Measurements from ENCODE around the gene MTHFD2L.

Gene MTHFD2L

DNA sequence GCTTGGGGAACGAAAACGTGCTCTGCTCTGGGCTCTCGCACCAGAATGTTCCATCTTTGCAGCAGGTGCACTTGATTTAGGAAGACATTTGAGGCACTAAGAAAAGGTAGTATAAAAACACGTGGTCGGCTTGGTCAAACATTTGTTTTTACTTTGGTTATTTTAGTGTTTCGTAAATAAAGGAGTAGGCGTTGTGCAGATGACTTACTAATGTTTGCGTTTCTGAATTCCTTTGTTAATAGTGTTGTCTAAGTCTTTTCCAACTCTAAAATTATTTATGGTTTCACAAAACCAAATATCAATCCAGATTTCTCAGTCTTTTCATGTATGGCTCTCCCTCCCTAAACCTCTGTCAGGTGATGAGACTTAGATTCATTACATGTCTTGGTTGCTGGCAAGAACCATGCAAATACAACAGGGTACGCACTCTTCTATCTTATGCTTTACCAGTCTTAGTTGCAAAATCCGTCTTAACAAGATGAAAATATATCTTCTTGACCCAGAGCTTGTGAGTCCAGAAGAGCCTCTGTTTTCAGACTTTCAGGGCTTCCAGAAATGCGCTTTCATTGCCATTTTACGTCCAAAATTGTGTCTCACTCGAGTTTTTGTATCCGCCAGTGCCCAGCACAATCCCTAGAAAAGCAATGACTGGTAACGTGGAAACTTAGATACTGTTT lies 686 bp downstream of the MTHFD2L start:
- TF ChIP-seq YY1 (IDR thresholded peaks at IDR 0.05; ENCODE audit: low read depth) (no peak), CEBPB (IDR thresholded peaks at IDR 0.05) (no peak), ZBTB7A (IDR thresholded peaks at IDR 0.05; ENCODE audit: low read depth) (no peak)
- TF ChIP-seq, protein P1, sequence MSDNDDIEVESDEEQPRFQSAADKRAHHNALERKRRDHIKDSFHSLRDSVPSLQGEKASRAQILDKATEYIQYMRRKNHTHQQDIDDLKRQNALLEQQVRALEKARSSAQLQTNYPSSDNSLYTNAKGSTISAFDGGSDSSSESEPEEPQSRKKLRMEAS (IDR thresholded peaks at IDR 0.05) = peak; percentile 76

GRCh38 chr4:74159143-74159709 lies 1.3 kb downstream of the MTHFD2L start:
- no peak for TF ChIP-seq TAF1 (IDR thresholded peaks at IDR 0.05; ENCODE audit: low read depth)
- no peak for TF ChIP-seq CEBPB (IDR thresholded peaks at IDR 0.05)
- TF ChIP-seq ZBTB7A (IDR thresholded peaks at IDR 0.05; ENCODE audit: low read depth) = no peak
- TF ChIP-seq, protein P2, sequence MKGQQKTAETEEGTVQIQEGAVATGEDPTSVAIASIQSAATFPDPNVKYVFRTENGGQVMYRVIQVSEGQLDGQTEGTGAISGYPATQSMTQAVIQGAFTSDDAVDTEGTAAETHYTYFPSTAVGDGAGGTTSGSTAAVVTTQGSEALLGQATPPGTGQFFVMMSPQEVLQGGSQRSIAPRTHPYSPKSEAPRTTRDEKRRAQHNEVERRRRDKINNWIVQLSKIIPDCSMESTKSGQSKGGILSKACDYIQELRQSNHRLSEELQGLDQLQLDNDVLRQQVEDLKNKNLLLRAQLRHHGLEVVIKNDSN (IDR thresholded peaks at IDR 0.05) = no peak
- TF ChIP-seq, protein P3, sequence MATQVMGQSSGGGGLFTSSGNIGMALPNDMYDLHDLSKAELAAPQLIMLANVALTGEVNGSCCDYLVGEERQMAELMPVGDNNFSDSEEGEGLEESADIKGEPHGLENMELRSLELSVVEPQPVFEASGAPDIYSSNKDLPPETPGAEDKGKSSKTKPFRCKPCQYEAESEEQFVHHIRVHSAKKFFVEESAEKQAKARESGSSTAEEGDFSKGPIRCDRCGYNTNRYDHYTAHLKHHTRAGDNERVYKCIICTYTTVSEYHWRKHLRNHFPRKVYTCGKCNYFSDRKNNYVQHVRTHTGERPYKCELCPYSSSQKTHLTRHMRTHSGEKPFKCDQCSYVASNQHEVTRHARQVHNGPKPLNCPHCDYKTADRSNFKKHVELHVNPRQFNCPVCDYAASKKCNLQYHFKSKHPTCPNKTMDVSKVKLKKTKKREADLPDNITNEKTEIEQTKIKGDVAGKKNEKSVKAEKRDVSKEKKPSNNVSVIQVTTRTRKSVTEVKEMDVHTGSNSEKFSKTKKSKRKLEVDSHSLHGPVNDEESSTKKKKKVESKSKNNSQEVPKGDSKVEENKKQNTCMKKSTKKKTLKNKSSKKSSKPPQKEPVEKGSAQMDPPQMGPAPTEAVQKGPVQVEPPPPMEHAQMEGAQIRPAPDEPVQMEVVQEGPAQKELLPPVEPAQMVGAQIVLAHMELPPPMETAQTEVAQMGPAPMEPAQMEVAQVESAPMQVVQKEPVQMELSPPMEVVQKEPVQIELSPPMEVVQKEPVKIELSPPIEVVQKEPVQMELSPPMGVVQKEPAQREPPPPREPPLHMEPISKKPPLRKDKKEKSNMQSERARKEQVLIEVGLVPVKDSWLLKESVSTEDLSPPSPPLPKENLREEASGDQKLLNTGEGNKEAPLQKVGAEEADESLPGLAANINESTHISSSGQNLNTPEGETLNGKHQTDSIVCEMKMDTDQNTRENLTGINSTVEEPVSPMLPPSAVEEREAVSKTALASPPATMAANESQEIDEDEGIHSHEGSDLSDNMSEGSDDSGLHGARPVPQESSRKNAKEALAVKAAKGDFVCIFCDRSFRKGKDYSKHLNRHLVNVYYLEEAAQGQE (IDR thresholded peaks at IDR 0.05; ENCODE audit: low read depth) = no peak
- no peak for TF ChIP-seq NFIC (IDR thresholded peaks at IDR 0.05)
- TF ChIP-seq, protein P1 (IDR thresholded peaks at IDR 0.05) = no peak
- TF ChIP-seq CREB1 (IDR thresholded peaks at IDR 0.05; ENCODE audit: low read depth) = no peak
- no peak for TF ChIP-seq YY1 (IDR thresholded peaks at IDR 0.05; ENCODE audit: low read depth)
- no peak for TF ChIP-seq TCF12 (IDR thresholded peaks at IDR 0.05; ENCODE audit: low read depth)
- no peak for TF ChIP-seq RAD21 (IDR thresholded peaks at IDR 0.05; ENCODE audit: low read depth)
- TF ChIP-seq EGR1 (IDR thresholded peaks at IDR 0.05) = no peak
- no peak for TF ChIP-seq FOXM1 (IDR thresholded peaks at IDR 0.05; ENCODE audit: borderline replicate concordance, low read depth)
- TF ChIP-seq EP300 (IDR thresholded peaks at IDR 0.05; ENCODE audit: borderline replicate concordance) = no peak
- no peak for TF ChIP-seq TEAD4 (IDR thresholded peaks at IDR 0.05)

- TF ChIP-seq NFIC (IDR thresholded peaks at IDR 0.05) (no peak), TCF12 (IDR thresholded peaks at IDR 0.05; ENCODE audit: low read depth) (no peak), CREB1 (IDR thresholded peaks at IDR 0.05; ENCODE audit: low read depth) (no peak), EP300 (IDR thresholded peaks at IDR 0.05; ENCODE audit: borderline replicate concordance) (no peak), YY1 (IDR thresholded peaks at IDR 0.05; ENCODE audit: low read depth) (no peak), TAF1 (IDR thresholded peaks at IDR 0.05; ENCODE audit: low read depth) (no peak), FOXM1 (IDR thresholded peaks at IDR 0.05; ENCODE audit: borderline replicate concordance, low read depth) (no peak), CEBPB (IDR thresholded peaks at IDR 0.05) (no peak), RAD21 (IDR thresholded peaks at IDR 0.05; ENCODE audit: low read depth) (no peak)
- TF ChIP-seq, protein P2 (IDR thresholded peaks at IDR 0.05) = no peak
- TF ChIP-seq, protein P1 (IDR thresholded peaks at IDR 0.05) = no peak
Observed at GRCh38 chr4:74161666-74162450, 3.9 kb downstream of the MTHFD2L start.

DNA sequence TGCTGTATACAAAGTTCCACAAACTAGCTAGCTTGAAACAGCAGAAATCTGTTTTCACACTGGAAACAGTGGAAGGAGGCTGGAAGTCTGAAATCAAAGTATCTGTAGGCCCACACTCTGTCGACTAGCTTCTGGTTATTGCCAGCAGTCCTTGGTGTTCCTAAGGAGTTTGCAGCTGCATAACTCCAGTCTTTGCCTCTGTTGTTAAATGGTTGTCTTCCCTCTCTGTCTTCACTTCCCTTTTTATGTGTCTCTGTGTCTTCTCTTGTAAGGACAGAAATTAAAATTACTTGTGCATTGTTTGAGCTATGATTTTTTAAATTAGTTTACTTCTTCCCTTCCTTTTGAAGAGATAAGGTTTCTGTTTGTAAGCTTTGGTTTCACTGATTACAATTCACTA lies 8.2 kb downstream of the MTHFD2L start:
- TF ChIP-seq RAD21 (IDR thresholded peaks at IDR 0.05; ENCODE audit: low read depth) = no peak
- no peak for TF ChIP-seq EP300 (IDR thresholded peaks at IDR 0.05; ENCODE audit: borderline replicate concordance)

DNA sequence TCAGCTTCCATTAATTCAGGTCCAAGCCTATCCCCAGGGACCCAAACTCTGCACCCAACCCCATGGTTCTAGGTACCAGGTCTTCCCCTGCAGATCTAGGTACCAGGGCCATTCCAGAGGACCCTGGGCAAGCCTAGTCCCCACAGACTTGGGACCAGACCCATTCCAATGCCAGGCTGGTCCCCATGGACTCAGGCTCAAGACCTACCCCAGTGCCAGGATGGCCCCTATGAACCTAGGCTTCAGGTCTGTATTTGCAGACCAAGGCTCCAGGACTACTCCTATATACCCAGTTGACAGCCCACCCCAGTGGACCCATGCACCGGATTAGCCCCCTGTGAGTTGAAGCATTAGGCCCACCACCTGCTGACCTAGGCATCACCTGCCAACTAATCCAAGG lies 8.9 kb downstream of the MTHFD2L start:
- no peak for TF ChIP-seq EGR1 (IDR thresholded peaks at IDR 0.05)
- TF ChIP-seq EP300 (IDR thresholded peaks at IDR 0.05; ENCODE audit: borderline replicate concordance) = no peak
- TF ChIP-seq, protein P3 (IDR thresholded peaks at IDR 0.05; ENCODE audit: low read depth) = no peak
- TF ChIP-seq RAD21 (IDR thresholded peaks at IDR 0.05; ENCODE audit: low read depth) = no peak
- no peak for TF ChIP-seq YY1 (IDR thresholded peaks at IDR 0.05; ENCODE audit: low read depth)
- no peak for TF ChIP-seq TAF1 (IDR thresholded peaks at IDR 0.05; ENCODE audit: low read depth)
- no peak for TF ChIP-seq CEBPB (IDR thresholded peaks at IDR 0.05)
- TF ChIP-seq CREB1 (IDR thresholded peaks at IDR 0.05; ENCODE audit: low read depth) = no peak
- TF ChIP-seq, protein P2 (IDR thresholded peaks at IDR 0.05) = no peak
- no peak for TF ChIP-seq FOXM1 (IDR thresholded peaks at IDR 0.05; ENCODE audit: borderline replicate concordance, low read depth)
- TF ChIP-seq, protein P1 (IDR thresholded peaks at IDR 0.05) = no peak

Measured in Ishikawa (cell line).